GM12865 (cell line): ENCODE results near the gene P2RX6.

ENCODE experiments used
- DNase-seq: peaks from one replicate; pipeline ENCODE4 v3.0.0; 2010; ENCODE audit warnings: low read depth
- H3K4me3 ChIP-seq: 2 replicates; pipeline ENCODE4 v1.5.1; 2011; ENCODE audit warnings: mild to moderate bottlenecking, low read depth, low read length, control low read depth
- CTCF ChIP-seq: IDR thresholded peaks from 2 replicates; pipeline ENCODE4 v1.5.1; 2011; ENCODE audit warnings: low read length, control low read depth, low read depth, inconsistent platforms; ENCODE audit not compliant: insufficient read depth; ENCODE audit errors: missing control alignments

Gene P2RX6

GRCh38 chr22:20996598-20997535, 18.1 kb upstream of the P2RX6 start:
- TF ChIP-seq CTCF = no peak
- no peak overlapping the region for H3K4me3 ChIP-seq
- no peak for DNase-seq

- no peak overlapping the region for H3K4me3 ChIP-seq
- no peak for DNase-seq
- TF ChIP-seq CTCF = no peak
Observed at GRCh38 chr22:20997536-20998257, 17.3 kb upstream of the P2RX6 start.

GRCh38 chr22:20998411-20999336, 16.3 kb upstream of the P2RX6 start:
- DNase-seq = no peak
- TF ChIP-seq CTCF = no peak
- no peak overlapping the region for H3K4me3 ChIP-seq

- no peak for DNase-seq
- no peak overlapping the region for H3K4me3 ChIP-seq
- TF ChIP-seq CTCF = no peak
Observed at GRCh38 chr22:20999350-21000206, 15.4 kb upstream of the P2RX6 start.

- no peak for TF ChIP-seq CTCF
- no peak for DNase-seq
- H3K4me3 ChIP-seq = peak overlapping the region; percentile 99
Observed at GRCh38 chr22:21000207-21000986, 14.6 kb upstream of the P2RX6 start.
